ENCODE results near the gene VCP.

DNA sequence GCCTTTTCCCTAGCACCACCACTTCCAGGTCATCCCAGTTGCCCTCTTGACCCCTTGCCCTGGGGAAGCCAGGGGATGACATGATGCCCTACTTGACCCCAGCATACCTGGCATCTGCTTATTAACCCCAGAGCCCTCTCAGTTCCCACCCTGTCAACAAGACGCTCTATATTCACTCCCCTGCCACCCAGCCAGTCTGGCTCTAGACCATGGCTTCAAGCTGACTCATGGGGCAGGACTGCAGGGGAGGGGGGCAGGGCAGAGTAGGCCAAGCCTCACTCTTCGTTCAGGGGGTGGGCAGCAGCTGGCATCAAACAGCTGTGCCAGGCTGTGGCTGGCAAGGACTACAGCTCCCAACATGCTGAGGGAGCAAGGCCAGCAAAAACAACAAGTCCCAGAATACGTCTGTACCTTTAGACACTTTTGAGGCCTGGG, 37.9 kb upstream of the VCP start:
- TF ChIP-seq, protein P1, sequence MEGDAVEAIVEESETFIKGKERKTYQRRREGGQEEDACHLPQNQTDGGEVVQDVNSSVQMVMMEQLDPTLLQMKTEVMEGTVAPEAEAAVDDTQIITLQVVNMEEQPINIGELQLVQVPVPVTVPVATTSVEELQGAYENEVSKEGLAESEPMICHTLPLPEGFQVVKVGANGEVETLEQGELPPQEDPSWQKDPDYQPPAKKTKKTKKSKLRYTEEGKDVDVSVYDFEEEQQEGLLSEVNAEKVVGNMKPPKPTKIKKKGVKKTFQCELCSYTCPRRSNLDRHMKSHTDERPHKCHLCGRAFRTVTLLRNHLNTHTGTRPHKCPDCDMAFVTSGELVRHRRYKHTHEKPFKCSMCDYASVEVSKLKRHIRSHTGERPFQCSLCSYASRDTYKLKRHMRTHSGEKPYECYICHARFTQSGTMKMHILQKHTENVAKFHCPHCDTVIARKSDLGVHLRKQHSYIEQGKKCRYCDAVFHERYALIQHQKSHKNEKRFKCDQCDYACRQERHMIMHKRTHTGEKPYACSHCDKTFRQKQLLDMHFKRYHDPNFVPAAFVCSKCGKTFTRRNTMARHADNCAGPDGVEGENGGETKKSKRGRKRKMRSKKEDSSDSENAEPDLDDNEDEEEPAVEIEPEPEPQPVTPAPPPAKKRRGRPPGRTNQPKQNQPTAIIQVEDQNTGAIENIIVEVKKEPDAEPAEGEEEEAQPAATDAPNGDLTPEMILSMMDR (IDR thresholded peaks at IDR 0.05) = no peak
- TF ChIP-seq POLR2A (IDR thresholded peaks at IDR 0.05) = no peak
